ENCODE results near the gene DUSP2.

Gene DUSP2

GRCh38 chr2:96131152-96131812, 14.0 kb downstream of the DUSP2 start:
- DNase-seq = no peak

GRCh38 chr2:96130483-96130882, 14.8 kb downstream of the DUSP2 start:
- no peak for DNase-seq

DNA sequence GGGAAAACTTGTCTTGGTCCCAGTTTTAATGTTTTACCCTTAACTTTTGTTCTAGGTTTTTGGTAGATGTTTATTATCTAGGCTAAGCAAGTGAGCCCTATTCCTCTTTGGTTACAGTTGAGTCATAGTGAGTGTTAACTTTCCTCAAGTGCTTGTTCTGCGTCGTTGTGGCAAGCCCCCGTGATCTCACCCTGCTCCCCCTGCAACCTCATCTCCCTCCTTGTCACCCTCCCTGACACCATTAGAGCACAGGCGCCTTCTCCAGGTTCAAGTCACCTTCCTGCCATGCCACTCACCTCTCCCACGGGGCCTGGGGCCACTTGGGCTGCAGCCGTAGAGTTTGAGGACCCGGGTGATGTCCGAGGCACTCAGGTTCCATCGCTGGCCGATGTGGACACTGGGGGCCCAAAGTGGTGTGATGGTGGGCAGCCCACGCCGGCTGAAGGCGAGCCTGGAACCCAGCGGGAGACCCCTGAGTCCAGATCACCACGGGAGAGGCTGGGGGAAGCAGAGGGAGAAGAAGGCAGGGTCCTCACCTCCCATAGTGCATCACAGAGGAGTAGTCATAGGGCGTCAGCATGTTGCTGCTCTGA, 15.6 kb downstream of the DUSP2 start:
- no peak for DNase-seq

DNA sequence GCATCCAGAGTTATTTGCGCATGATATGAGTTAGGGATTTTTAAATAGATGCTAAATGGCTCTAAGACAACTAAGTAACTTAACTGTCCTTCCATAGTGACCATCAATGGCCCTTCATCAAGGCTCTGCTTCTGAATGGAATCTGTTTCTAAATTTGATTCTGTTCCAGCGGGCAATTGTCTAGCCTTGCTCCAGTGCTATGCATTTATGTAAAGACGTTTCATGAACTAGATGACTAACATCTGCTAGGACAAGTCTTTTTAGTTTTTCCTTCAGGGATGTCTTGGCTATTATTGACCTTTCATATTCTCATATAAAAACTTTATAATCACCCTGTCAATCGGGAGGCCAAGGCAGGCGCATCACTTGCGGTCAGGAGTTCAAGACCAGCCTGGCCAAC, 16.8 kb downstream of the DUSP2 start:
- DNase-seq = no peak

GRCh38 chr2:96124406-96125265, 20.6 kb downstream of the DUSP2 start:
- DNase-seq = no peak

GRCh38 chr2:96123936-96124335, 21.3 kb downstream of the DUSP2 start:
- no peak for DNase-seq

- DNase-seq = no peak
These were observed 21.9 kb downstream of the DUSP2 start for GRCh38 chr2:96123290-96123689.

DNA sequence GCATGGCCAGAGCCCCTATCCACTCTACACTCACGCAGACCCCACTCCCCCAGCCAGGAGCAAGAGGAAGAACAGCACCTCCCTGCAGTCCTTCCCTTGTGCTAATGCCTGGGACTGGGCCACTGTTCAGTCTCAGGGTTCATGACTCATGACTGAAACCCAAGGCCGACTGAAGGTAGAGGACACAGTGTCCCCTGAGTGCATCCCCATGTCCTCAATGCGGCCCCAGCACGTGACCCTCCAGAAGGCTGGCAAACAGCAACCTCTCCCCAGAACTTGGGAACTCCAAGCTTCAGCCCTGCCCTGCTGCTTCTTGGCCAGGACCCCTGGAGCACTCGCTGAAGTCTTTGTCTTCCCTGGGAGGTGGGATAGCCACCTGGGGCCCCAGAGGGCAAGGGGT, 22.8 kb downstream of the DUSP2 start:
- DNase-seq = no peak

DNA sequence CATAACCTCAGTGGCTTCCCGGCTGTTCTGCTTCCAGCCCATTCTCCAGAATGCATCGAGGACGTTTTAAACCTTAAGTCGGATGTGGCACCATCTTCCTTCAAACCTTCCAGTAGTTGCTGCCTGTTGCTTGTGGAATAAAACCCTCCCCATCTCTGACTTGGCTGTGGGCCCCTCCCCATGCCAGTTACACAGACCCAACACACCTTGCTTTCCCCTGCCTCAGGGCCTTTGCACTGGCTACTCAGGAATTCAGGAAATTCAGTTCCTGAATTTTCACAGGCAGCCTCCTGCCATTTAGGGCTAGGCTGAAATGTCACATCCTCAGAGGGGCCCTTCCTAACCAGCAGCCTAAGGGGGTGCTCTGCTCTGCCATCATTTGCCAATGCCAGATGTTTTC, 23.8 kb downstream of the DUSP2 start:
- DNase-seq = no peak

DNA sequence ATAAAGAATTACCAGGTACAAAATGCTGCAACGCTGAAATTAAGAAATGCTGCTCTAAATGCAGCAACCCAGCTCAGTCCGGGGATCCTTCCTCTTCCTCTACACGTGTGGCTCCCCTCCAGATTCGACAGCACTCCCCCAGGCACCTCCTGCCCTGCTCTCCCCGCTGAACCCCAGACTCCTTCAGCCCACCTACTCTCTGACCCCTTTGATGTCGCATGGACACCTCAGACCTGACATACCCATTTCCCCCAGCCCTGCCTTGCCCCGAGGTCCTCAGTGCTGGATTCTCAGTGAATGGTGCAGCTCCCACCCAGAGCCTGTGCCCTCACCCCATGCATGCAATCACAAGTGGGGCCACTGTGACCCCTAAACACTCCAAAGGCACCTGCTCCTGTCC, 24.2 kb downstream of the DUSP2 start:
- no peak for DNase-seq

DNA sequence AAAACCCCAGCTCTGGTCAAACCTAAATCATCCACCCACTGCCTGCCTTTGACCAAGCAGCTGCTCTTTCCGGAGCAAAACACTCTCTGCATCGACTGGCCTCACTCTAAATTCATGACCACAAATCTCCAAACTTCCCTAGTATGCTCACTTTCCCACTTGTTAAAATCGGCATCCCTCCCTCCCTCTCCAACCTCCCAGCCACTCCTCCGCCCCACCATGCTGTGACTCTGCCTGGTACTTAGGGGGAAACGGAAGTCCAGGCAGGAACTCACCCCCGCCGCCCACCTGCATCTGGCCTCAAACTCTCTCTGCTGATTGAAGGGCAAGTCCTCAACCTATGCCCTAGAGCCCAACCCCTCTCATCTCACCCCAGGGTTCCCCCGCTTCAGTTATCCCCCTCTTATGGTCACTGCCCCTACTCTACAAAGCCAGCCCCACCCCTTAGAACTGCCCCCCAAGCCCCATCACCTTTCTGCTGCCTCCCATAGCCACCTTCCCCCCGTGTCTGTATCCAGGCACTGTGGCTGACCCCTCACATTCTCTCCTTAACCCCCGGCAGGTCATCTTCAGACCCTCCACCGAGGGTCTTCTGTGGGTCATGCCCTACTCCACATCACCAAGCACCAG, 25.0 kb downstream of the DUSP2 start:
- DNase-seq = no peak

GRCh38 chr2:96119389-96119751, 25.9 kb downstream of the DUSP2 start:
- DNase-seq = no peak

DNA sequence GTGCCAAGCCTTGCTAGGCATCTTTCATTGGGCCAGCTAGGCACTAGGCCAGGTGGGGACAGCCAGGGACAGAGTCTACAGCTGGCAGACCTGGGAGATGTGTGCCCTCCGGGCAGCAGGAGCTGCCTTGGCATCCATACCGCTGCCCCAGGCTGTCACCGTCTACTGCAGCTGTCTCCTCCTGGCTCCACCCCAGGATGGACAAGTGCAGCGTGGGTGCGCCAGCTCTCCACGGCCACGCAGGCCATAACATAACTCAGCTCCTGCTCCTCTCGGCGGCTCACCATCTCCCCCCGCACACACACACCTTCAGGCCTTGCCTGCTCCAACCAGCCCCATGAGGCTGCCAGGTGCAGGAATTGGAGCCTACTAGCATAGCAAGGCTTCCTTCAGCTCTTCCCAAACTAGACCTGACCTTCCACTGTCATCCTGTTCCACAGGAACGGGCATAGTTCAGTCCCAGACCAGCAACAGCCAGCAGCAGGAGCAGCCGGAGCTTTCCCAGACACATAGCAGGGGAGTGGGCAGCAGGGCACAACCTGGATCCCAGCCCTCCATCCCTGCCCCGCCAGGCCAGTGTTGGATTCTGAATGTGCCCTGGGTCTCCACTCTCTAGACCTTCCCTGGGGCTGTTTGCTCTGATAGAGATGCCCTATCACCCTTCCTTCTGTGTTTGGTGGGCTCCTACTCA, 26.4 kb downstream of the DUSP2 start:
- DNase-seq = no peak

GRCh38 chr2:96117701-96118588, 27.3 kb downstream of the DUSP2 start:
- DNase-seq = no peak

GRCh38 chr2:96116879-96117533, 28.2 kb downstream of the DUSP2 start:
- DNase-seq = peak; percentile 69

DNA sequence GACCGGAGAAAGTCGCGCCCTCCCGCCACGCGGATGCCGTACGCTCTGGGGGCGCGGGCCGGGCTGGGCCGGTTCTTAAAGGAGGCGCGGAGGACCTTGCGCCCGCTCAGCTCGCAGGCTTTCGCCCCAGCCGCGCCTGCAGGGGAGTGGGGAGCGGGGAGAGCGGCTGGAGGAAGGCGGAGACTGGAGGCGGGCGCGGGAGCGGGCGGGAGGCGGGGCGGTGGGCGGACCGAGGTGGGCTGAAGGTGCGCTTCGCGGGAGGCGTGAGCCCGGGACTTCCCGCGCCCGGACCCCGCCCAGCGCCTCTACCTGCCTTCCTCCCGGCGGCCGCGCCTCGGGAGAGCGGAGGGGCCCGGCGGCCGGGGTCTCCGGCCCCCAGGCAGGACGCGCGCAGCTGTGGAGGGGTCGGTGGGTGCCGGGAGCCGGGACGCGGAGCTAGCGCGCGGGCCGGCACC, 28.8 kb downstream of the DUSP2 start, which contains the start of gene ADRA2B:
TSS of gene ADRA2B (minus strand) at position 148 of the 455 bp plus-strand sequence. CDS start 422 bp downstream, outside the sequence.
- peak; percentile 78 for DNase-seq

DNA sequence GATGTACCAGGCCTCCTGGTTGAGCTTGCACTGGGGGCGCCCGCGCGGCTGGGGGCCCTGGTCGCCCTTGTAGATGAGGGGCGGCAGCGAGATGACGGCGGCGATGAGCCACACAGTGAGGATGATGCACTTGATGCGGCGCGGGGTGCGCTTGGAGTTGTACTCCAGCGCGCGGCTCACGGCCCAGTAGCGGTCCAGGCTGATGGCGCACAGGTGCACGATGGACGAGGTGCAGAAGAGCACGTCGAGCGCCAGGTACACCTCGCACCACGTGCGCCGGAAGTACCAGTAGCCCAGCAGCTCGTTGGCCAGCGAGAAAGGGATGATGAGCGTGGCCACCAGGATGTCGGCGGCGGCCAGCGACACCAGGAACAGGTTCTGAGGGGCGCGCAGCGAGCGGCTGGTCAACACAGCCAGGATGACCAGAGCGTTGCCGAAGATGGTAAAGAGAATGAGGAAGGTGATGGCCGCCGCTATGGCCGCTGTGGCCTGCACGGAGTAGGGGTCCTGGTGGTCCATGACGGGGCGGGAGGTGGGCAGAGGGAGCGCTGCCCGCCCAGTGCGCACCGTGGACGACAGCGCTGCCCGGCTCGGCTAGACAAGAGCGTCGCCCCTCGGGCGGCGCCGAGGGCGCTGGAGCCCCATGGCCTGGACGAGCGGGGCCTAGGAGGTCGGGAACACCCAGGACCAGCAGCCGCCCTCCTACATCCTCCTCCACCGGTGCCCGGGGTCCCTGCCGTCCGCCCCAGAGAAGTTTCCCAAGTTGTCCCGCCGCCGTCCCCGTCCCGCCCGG, 29.4 kb downstream of the DUSP2 start:
- no peak for DNase-seq

GRCh38 chr2:96114903-96115581, 30.2 kb downstream of the DUSP2 start:
- no peak for DNase-seq

DNA sequence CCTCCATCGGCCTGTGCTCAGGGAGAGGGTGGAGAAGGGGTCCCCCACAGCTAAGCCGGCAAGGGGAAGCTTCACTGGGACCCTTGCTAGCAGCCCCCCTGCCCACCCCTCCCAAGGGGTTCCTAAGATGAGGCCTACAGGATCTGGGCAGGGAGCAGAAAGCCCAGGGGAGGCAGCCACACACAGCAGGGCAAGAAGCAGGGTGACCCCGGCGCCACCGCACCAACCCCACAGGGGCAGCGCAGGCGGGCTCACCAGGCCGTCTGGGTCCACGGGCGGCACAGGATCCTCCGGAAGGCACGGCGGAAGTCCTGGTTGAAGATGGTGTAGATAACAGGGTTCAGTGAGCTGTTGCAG, 30.7 kb downstream of the DUSP2 start:
- DNase-seq = no peak

GRCh38 chr2:96113951-96114350, 31.3 kb downstream of the DUSP2 start:
- DNase-seq = no peak

Measured in activated naive CD4-positive, alpha-beta T cell treated with anti-CD3 and anti-CD28 coated beads, Interleukin-2, amount 50 U/mL, for 16 hours (primary cell).